Activated CD4-positive, CD25-positive, alpha-beta regulatory T cell (primary cell): Measurements from ENCODE around the gene GNAO1.

Experiments
- DNase-seq, 4 experiments: peaks; one replicate each; lab custom pipeline; 2025; lab: John Stamatoyannopoulos, UW

The GNAO1 gene

GRCh38 chr16:56336071-56336688 is 144.9 kb downstream of the GNAO1 start:
- DNase-seq = no peak

GRCh38 chr16:56336711-56337110 is 145.4 kb downstream of the GNAO1 start:
- no peak for DNase-seq

- DNase-seq = no peak
These were observed 146.0 kb downstream of the GNAO1 start for GRCh38 chr16:56337131-56337857.

- DNase-seq = no peak
These were observed 146.6 kb downstream of the GNAO1 start for GRCh38 chr16:56337858-56338325.

GRCh38 chr16:56338566-56339318 is 147.5 kb downstream of the GNAO1 start:
- DNase-seq = no peak

- no peak for DNase-seq
These were observed 148.3 kb downstream of the GNAO1 start for GRCh38 chr16:56339431-56340195.

- no peak for DNase-seq
These were observed 149.1 kb downstream of the GNAO1 start for GRCh38 chr16:56340416-56340815.

GRCh38 chr16:56340864-56341365 is 149.6 kb downstream of the GNAO1 start:
- DNase-seq = no peak

GRCh38 chr16:56341656-56342399 is 150.5 kb downstream of the GNAO1 start:
- DNase-seq = no peak

GRCh38 chr16:56343661-56344517 is 152.6 kb downstream of the GNAO1 start:
- no peak for DNase-seq

- DNase-seq = no peak
These were observed 153.5 kb downstream of the GNAO1 start for GRCh38 chr16:56344518-56345405.

- no peak for DNase-seq
These were observed 154.2 kb downstream of the GNAO1 start for GRCh38 chr16:56345406-56346050.

- DNase-seq = no peak
These were observed 155.0 kb downstream of the GNAO1 start for GRCh38 chr16:56346131-56346890.

- no peak for DNase-seq
These were observed 155.9 kb downstream of the GNAO1 start for GRCh38 chr16:56347166-56347565.

- DNase-seq = no peak
These were observed 156.4 kb downstream of the GNAO1 start for GRCh38 chr16:56347670-56348069.

GRCh38 chr16:56348168-56349085 is 157.1 kb downstream of the GNAO1 start:
- DNase-seq = no peak

GRCh38 chr16:56349086-56349415 is 157.8 kb downstream of the GNAO1 start:
- DNase-seq = no peak
